CD4-positive, alpha-beta T cell treated with Interleukin-6 for 4 hours (primary cell): ENCODE data around the gene TPP1.

ENCODE experiments used
- DNase-seq: peaks from one replicate; pipeline ENCODE4 v3.0.0-alpha.2; 2020; ENCODE audit warnings: mixed read lengths

TPP1 gene

GRCh38 chr11:6627762-6628241 is 8.6 kb upstream of the TPP1 start:
- peak; percentile 40 for DNase-seq

DNA sequence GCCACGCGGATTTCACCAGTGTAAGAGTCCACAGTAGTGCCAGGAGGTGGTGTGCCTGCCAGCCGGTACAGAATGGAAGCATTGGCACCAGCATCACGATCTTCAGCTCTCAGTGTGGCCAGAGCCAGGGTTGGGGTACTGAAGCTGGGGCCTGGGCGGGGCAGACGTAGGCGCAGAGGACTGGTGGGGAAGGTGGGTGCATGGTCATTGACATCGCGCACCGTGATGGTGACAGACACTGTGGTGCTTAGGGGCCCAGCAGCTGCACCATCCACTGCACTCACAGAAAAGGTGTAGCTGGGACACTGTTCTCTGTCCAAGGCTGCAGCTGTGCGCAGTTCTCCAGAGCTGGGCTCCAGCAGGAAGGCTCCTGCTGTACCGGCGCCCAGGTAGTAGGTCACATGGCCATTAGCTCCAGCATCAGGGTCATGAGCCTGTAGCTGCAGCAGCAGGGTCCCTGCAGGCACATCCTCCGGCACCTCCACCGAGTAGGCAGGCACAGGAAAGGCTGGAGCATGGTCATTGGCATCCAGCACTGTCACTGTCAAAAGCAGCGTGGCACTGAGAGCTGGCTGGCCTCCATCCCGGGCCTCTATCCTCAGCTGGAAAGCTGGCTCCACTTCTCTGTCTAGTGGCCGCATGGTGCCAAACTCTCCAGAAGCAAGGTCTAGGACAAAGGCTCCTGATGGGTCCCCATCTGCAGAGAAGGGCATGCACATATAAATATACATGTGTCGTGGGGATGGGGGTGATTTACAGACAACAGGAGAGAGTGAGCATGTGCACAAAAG is 7.9 kb upstream of the TPP1 start:
- no peak for DNase-seq

DNA sequence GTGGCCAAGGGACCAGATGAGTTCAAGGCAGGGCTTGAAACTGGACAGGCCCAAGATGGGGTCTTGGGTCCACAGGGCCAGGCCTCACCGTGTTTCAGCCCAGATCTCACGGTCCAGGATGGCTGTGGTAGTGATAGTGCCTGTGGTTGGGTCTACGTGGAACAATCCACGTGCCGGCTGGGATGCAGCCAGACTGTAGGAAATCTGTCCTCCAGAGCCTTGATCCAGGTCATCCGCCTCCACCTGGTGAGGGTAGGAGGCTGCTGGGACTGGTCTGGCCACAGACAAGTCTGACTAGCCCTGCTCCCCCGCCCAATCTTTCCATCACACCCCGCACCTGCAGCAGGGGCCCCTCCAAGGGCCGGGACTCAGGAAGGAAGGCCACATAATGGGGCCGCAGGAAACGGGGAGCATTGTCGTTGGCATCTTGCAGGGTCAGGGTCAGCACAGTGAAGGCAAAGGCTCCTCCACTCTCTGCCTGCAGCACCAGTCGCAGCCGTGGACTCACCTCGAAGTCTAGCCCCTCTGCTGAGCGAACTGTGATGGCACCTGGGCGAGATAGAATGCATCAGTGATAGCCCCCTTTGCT is 6.7 kb upstream of the TPP1 start:
- DNase-seq, result no peak

DNA sequence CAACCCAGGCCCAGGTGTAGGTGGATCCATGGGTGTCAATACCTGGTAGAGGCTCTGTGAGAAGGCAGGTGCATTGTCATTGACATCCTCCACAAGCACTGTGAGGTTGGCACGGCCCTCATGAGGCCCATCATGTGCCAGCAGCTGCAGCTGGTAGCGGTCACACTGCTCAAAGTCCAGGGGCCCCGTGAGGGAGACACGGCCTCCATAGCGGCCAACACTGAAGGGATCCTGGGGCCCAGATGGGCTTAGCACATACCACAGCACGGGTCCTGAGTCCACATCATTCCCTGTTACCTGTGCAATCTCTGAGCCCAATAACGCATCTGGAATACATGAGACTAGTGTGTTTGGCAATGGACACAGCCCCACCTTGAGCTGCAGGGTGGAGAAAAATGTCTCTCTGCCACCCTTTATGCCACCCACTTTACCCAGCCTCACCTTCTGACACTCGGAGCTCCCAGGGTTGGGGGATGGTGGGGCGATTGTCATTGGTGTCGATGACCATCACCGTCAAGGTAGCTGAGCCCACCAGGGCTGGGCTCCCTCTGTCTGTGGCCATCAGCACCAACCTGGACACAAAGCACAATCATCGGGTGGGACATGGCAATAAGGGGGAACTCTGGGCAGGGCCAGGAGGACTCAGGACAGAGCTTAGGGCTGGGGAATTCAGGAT is 6.1 kb upstream of the TPP1 start:
- DNase-seq, result no peak

- DNase-seq, result no peak
These were observed 4.5 kb upstream of the TPP1 start for GRCh38 chr11:6623391-6624363.

GRCh38 chr11:6622261-6623171 is 3.3 kb upstream of the TPP1 start:
- no peak for DNase-seq

DNA sequence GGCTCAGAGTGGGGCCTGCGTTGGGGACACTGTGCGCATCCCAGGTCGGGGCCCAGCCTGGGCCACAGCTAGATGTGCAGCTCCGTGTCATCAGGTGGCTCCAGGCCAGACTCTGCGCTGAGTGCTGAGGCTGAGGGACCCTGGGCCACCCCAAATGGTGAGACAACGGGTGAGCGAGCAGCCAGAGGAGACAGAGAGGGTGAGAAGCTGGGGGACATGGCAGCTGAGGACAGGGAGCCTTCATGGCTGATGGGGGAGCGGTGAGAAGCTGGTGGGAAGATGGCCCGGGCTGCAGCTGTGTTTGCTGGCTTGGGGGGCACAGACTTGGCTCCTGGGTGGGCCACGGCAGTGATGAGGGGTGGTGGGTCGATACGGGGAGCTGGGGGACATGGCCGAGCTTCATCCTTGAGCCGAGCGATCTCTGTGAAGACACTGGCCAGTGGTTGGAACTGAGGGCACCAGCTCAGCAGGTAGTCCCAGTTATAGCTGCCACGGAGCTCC is 2.5 kb upstream of the TPP1 start:
- no peak for DNase-seq

GRCh38 chr11:6620636-6621035 is 1.4 kb upstream of the TPP1 start:
- no peak for DNase-seq

DNA sequence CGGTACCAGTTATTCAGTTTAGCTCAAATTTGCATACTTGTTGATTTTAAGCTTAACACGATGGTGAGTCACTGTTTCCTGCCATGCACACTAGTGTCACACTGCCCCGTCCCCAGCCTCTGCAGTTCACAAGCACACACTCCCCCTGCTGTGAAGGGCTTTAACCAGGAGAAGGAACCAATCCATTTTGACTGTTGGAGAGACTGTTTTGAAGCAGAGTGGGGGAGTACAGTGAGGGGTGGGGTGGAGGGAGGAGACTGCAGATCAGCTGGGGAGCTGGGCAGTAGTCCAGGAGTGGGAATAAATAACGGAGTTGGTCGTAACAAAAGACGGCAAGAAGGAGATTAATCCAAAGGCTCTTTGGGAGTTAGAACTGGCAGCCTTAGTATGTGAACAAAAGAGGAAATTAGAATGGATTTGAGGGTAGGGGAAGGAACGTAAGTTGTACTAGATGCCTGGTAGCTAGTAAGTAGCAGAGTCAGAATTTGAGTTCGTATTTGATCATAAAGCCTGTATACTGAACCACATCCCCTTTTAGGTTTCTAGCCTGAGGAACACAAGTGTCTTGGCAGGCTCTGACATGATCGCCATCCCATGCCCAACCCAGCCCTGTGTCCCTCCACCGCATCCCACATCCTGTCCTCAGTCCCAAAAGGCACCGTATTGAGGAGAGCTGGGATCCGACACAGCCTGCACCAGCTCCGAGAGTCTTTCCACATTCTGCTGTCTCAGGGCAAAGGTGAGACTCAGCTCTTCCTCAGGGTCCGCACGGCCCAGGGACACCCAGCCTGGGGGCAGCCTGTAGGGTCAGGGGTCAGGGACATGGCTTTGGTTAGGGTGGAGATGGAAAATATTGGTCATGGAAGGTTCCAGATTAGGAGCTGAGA is 862 bp downstream of the TPP1 start:
- peak; percentile 81 for DNase-seq

DNA sequence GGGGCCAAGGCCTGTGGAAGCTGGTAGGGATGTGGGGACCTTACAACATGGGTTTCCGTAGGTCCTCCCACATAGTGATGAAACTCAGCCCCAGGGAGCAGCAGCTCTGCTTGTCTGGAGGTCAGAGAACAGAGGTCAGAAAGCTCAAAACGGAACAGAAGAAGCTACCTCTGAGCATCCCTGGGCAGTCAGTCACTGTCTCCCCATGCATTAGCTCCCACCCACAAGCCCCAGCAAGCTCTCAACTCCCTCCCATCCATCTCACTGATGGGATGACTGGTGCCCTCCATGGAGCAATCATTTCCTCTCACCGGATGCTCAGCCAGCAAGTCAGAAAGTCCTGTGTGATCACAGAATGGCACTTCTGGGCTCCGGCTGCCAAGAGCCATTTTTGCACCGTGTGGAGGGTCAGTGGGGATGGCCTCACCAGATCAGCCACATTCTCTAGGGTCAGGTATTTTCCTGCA is 1.9 kb downstream of the TPP1 start:
- DNase-seq, result no peak

GRCh38 chr11:6616596-6617250 is 2.5 kb downstream of the TPP1 start:
- no peak for DNase-seq

- no peak for DNase-seq
These were observed 3.2 kb downstream of the TPP1 start for GRCh38 chr11:6615882-6616585.

DNA sequence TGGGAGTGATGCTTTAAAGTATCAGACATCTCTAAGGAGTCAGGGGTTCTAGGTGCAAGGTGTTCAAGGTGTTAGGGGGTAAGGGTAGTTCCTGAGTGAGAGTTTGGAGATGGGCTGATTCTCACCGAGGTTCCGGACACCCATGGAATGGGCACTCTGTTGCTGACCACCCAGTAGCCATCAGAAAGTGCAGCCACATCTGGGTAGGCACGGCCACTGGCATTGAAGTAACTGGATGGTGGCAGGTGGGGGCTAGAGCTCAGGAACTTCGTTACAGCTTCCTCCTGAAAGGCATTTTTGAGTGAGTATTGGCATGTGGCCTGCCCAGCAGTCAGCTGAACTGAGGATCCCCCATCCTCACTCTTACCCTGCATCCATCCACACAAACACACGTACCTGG is 4.2 kb downstream of the TPP1 start:
- DNase-seq, result no peak

DNA sequence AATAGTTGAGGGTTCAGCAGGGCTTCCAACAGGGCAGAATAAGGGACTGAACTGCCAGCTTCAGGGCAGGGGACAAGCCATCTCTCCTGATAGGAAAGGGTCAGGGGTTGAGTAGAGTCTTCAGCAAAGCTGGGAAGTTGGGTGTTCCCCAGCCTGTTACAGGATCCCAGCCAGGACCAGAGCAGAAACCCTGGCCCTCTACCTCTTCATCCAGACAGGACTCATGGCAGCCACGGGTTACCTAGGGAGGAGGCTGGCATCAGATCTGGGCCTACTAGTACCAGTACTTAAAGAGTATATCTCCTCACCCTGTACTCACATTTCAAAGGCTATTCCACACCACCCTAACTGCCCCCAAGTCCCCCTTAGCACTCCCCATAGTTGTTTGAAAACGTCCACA is 4.8 kb downstream of the TPP1 start:
- DNase-seq, result no peak

DNA sequence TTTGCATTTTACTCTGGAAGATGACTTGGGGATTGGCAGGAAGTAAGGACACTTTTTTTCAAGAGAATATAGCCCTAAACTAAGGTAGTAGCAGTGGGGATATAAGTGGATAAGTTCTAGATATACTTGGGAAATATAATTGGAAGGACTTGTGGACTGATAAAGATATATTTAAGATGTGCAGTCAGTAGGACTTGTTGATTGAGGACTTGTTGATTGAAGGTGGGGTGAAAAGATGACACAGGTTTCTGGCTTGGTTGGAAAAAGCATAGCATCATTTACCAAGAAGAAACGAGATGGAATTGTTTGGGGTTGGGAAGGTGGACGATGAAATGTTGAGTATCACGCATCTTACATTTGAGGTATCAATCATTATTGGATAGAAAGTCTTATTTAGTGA is 5.7 kb downstream of the TPP1 start:
- DNase-seq, result no peak

GRCh38 chr11:6612213-6613041 is 6.8 kb downstream of the TPP1 start, which contains the start of gene TAF10:
TAF10 (minus strand) TSS chr11:6612216; CDS start chr11:6612189, 27 bp downstream.
- DNase-seq, result peak; percentile 98

- no peak for DNase-seq
These were observed 7.3 kb downstream of the TPP1 start for GRCh38 chr11:6611963-6612212.
